ENCODE data around the gene NTF4.

GRCh38 chr19:49084206-49085019 lies 19.8 kb upstream of the NTF4 start:
- TF ChIP-seq CTCF (IDR thresholded peaks at IDR 0.05) (no peak), EZH2 (IDR thresholded peaks at IDR 0.05) (no peak), EZH2phosphoT487 (IDR thresholded peaks at IDR 0.05) (no peak)

Data from neural progenitor cell (in vitro differentiated cells).